HL-60 (cell line): ENCODE measurements around the gene RAPGEF4.

Experiments
- CTCF ChIP-seq: IDR thresholded peaks from one replicate; pipeline ENCODE4 v1.5.1; 2011; ENCODE audit warnings: low read length, control low read depth, inconsistent platforms; ENCODE audit not compliant: insufficient read depth
- POLR2AphosphoS5 ChIP-seq: IDR thresholded peaks from 2 replicates; pipeline ENCODE4 v1.6.1; 2012; ENCODE audit warnings: low read depth
- REST ChIP-seq: IDR thresholded peaks from 2 replicates; pipeline ENCODE4 v1.6.1; 2012; ENCODE audit warnings: low read depth; ENCODE audit not compliant: insufficient replicate concordance

GRCh38 chr2:173091910-173092309 is 356.3 kb downstream of the RAPGEF4 start:
- TF ChIP-seq CTCF (no peak), POLR2AphosphoS5 (no peak), REST (no peak)
